HepG2 (cell line): ENCODE data around the gene ERF. TPM values are rescaled to one million over a fixed set of nuclear protein-coding genes. Genes with fewer than 3 reads are reported as not detected.
A peak's percentile ranks its signal among the peaks of the same experiment; 100 is the strongest.

Experiments used
- ADNP ChIP-seq: sonication (generic); formaldehyde crosslinking; IDR thresholded peaks from 2 replicates; pipeline ENCODE4 v1.4.0; 2020; ENCODE audit warnings: missing genetic modification reagents
- ETV6 ChIP-seq: sonication (generic); formaldehyde crosslinking; conservative IDR thresholded peaks from 2 replicates; pipeline ENCODE4 v1.4.0; 2020; ENCODE audit warnings: missing genetic modification reagents
- GABPB1 ChIP-seq: IDR thresholded peaks from 2 replicates; pipeline ENCODE4 v1.6.1; 2016; ENCODE audit warnings: mild to moderate bottlenecking, missing genetic modification reagents, moderate library complexity, missing compliant biosample characterization
- HNRNPLL ChIP-seq: fragments of 200-400 bp; formaldehyde crosslinking; IDR thresholded peaks from 2 replicates; pipeline ENCODE4 v1.6.1; 2017; ENCODE audit warnings: mild to moderate bottlenecking, low read depth, low read length; ENCODE audit not compliant: poor library complexity, severe bottlenecking
- LCORL ChIP-seq, 2 experiments: fragments of 450-650 bp in 1 of 2; sonication (generic) in 1 of 2; formaldehyde crosslinking in 1 of 2; IDR thresholded peaks; 2 replicates each; pipeline versions ENCODE4 v1.5.0 to v1.6.1; 2017 to 2020; ENCODE audit warnings: antibody characterized with exemption in 1 of 2, missing genetic modification reagents in 1 of 2
- MAFK ChIP-seq, 2 experiments: IDR thresholded peaks in 1 of 2; conservative IDR thresholded peaks in 1 of 2; 2 replicates each; pipeline ENCODE4 v1.6.1; 2011; ENCODE audit warnings: improper control_type of control experiment in 2 of 2, low read length in 2 of 2
- PCBP1 ChIP-seq: fragments of 200-400 bp; formaldehyde crosslinking; IDR thresholded peaks from 2 replicates; pipeline ENCODE4 v1.6.1; 2017; ENCODE audit warnings: mild to moderate bottlenecking, low read depth, low read length, borderline replicate concordance
- TAF15 ChIP-seq: fragments of 200-400 bp; formaldehyde crosslinking; IDR thresholded peaks from one replicate; pipeline ENCODE4 v1.6.1; 2018; ENCODE audit warnings: mild to moderate bottlenecking, low read depth, low read length; ENCODE audit not compliant: poor library complexity, severe bottlenecking
- XRCC5 ChIP-seq: fragments of 200-400 bp; formaldehyde crosslinking; optimal IDR thresholded peaks from 2 replicates; pipeline ENCODE3; 2017; ENCODE audit warnings: mild to moderate bottlenecking, low read length
- ZBTB3 ChIP-seq: sonication (generic); formaldehyde crosslinking; IDR thresholded peaks from 2 replicates; pipeline ENCODE4 v1.4.0; 2020; ENCODE audit warnings: low read depth, mild to moderate bottlenecking, moderate library complexity, missing genetic modification reagents, borderline replicate concordance
- ZBTB37 ChIP-seq: sonication (generic); formaldehyde crosslinking; IDR thresholded peaks from 2 replicates; pipeline ENCODE4 v1.4.0; 2020; ENCODE audit warnings: mild to moderate bottlenecking, missing genetic modification reagents
- ZNF3 ChIP-seq: IDR thresholded peaks from 2 replicates; pipeline ENCODE4 v1.7.0; 2017; ENCODE audit warnings: inconsistent platforms
- ZNF383 ChIP-seq: sonication (generic); formaldehyde crosslinking; IDR thresholded peaks from 2 replicates; pipeline ENCODE4 v1.4.0; 2020; ENCODE audit warnings: missing genetic modification reagents, mild to moderate bottlenecking, borderline replicate concordance
- ZNF431 ChIP-seq: sonication (generic); formaldehyde crosslinking; IDR thresholded peaks from 2 replicates; pipeline ENCODE4 v1.9.0; 2022; ENCODE audit warnings: missing genetic modification reagents, low read depth, mild to moderate bottlenecking, borderline replicate concordance
- ZNF468 ChIP-seq: sonication (generic); formaldehyde crosslinking; IDR thresholded peaks from 2 replicates; pipeline ENCODE4 v1.8.0; 2022; ENCODE audit warnings: mild to moderate bottlenecking, moderate library complexity, missing genetic modification reagents
- ZNF547 ChIP-seq: sonication (generic); formaldehyde crosslinking; IDR thresholded peaks from 2 replicates; pipeline ENCODE4 v1.5.1; 2020; ENCODE audit warnings: mild to moderate bottlenecking, missing genetic modification reagents
- ZNF556 ChIP-seq: sonication (generic); formaldehyde crosslinking; IDR thresholded peaks from 2 replicates; pipeline ENCODE4 v1.4.0; 2020; ENCODE audit warnings: mild to moderate bottlenecking, missing genetic modification reagents, borderline replicate concordance
- ZNF678 ChIP-seq: sonication (generic); formaldehyde crosslinking; IDR thresholded peaks from 2 replicates; pipeline ENCODE4 v1.4.0; 2020; ENCODE audit warnings: mild to moderate bottlenecking, missing genetic modification reagents
- polyA plus RNA-seq, 8 experiments: library from polyadenylated mRNA; depleted of rRNA in 3 of 8; stranded (reverse) in 7 of 8; unstranded in 1 of 8; fragments of >200 nt; fragmentation: Illumina TruSeq in 4 of 8; extraction: Trizol in 4 of 8; gene quantifications; 2 replicates each; pipeline versions ENCODE4 v1.2.1 to v1.2.3, GENCODE V29; 2011 to 2016; ENCODE audit warnings: low read depth in 4 of 8, missing spikeins in 1 of 8, mixed read lengths in 1 of 8; ENCODE audit not compliant: insufficient read depth in 1 of 8
- total RNA-seq, 5 experiments: library from RNA; depleted of rRNA; stranded (reverse); fragments of >200 nt; fragmentation: Illumina TruSeq; extraction: Trizol; gene quantifications; 2 replicates each; pipeline ENCODE4 v1.2.3, GENCODE V29; 2016; ENCODE audit warnings: low read depth in 1 of 5
- TF ChIP-seq, protein P1 (sequence below): sonication (generic); formaldehyde crosslinking; IDR thresholded peaks from 2 replicates; pipeline ENCODE4 v1.9.0; 2021; ENCODE audit warnings: mild to moderate bottlenecking, missing genetic modification reagents
- TF ChIP-seq, protein P2 (sequence below): sonication (generic); formaldehyde crosslinking; IDR thresholded peaks from 2 replicates; pipeline ENCODE4 v1.5.0; 2020; ENCODE audit warnings: missing genetic modification reagents, mild to moderate bottlenecking, borderline replicate concordance

The ERF gene
- total and polyA plus RNA-seq, 2 of the 13 experiments (the other 11 are each of a cell fraction or from before 2014, with no cell fraction given), result 67.1 to 69.9 TPM

- TF ChIP-seq, protein P1, sequence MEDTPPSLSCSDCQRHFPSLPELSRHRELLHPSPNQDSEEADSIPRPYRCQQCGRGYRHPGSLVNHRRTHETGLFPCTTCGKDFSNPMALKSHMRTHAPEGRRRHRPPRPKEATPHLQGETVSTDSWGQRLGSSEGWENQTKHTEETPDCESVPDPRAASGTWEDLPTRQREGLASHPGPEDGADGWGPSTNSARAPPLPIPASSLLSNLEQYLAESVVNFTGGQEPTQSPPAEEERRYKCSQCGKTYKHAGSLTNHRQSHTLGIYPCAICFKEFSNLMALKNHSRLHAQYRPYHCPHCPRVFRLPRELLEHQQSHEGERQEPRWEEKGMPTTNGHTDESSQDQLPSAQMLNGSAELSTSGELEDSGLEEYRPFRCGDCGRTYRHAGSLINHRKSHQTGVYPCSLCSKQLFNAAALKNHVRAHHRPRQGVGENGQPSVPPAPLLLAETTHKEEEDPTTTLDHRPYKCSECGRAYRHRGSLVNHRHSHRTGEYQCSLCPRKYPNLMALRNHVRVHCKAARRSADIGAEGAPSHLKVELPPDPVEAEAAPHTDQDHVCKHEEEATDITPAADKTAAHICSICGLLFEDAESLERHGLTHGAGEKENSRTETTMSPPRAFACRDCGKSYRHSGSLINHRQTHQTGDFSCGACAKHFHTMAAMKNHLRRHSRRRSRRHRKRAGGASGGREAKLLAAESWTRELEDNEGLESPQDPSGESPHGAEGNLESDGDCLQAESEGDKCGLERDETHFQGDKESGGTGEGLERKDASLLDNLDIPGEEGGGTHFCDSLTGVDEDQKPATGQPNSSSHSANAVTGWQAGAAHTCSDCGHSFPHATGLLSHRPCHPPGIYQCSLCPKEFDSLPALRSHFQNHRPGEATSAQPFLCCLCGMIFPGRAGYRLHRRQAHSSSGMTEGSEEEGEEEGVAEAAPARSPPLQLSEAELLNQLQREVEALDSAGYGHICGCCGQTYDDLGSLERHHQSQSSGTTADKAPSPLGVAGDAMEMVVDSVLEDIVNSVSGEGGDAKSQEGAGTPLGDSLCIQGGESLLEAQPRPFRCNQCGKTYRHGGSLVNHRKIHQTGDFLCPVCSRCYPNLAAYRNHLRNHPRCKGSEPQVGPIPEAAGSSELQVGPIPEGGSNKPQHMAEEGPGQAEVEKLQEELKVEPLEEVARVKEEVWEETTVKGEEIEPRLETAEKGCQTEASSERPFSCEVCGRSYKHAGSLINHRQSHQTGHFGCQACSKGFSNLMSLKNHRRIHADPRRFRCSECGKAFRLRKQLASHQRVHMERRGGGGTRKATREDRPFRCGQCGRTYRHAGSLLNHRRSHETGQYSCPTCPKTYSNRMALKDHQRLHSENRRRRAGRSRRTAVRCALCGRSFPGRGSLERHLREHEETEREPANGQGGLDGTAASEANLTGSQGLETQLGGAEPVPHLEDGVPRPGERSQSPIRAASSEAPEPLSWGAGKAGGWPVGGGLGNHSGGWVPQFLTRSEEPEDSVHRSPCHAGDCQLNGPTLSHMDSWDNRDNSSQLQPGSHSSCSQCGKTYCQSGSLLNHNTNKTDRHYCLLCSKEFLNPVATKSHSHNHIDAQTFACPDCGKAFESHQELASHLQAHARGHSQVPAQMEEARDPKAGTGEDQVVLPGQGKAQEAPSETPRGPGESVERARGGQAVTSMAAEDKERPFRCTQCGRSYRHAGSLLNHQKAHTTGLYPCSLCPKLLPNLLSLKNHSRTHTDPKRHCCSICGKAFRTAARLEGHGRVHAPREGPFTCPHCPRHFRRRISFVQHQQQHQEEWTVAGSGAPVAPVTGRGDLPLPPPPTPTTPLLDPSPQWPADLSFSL, result no peak
- TF ChIP-seq XRCC5 (peak; percentile 83), GABPB1 (CRISPR knock-in tag) (peak; percentile 90), HNRNPLL (peak; percentile 97), LCORL (IDR thresholded peaks at IDR 0.05) (no peak), LCORL (CRISPR knock-in tag; IDR thresholded peaks at IDR 0.05) (peak; percentile 87), ZNF547 (CRISPR knock-in tag) (no peak), ADNP (CRISPR knock-in tag) (no peak), ZNF3 (CRISPR knock-in tag) (no peak), ETV6 (CRISPR knock-in tag) (0 out of 2 replicates have a peak, but pooled peaks have one; percentile 44), ZNF431 (CRISPR knock-in tag) (0 out of 2 replicates have a peak, but pooled peaks have one; percentile 67), ZNF383 (CRISPR knock-in tag) (no peak), ZBTB3 (CRISPR knock-in tag) (no peak), ZNF678 (no peak), ZBTB37 (CRISPR knock-in tag) (no peak), ZNF556 (no peak), PCBP1 (no peak), MAFK (conservative IDR thresholded peaks at IDR 0.05 in 1 of 2, IDR thresholded peaks at IDR 0.05 in 1 of 2; ENCODE audit: low read length in 2 of 2) (peak in 1 of 2 experiments; percentile 6; a peak in 1 of 4 replicates), ZNF468 (no peak), TAF15 (no peak)
- TF ChIP-seq, protein P2, sequence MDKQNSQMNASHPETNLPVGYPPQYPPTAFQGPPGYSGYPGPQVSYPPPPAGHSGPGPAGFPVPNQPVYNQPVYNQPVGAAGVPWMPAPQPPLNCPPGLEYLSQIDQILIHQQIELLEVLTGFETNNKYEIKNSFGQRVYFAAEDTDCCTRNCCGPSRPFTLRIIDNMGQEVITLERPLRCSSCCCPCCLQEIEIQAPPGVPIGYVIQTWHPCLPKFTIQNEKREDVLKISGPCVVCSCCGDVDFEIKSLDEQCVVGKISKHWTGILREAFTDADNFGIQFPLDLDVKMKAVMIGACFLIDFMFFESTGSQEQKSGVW (CRISPR knock-in tag), result no peak
These were observed 12.2 kb downstream of the ERF start, which contains the start of gene GSK3A (continued) for GRCh38 chr19:42242512-42243409.
